T-helper 1 cell treated with Interleukin-12 subunit alpha and Interleukin-12 subunit beta and Interleukin-4 antibody, amounts not matched to agents 30 ng/mL and 1 ng/mL, for 36 hours (primary cell): Measurements from ENCODE around the gene STK11IP. TPM values are rescaled to one million over a fixed set of nuclear protein-coding genes. Genes with fewer than 3 reads are reported as not detected.

Source experiments
- intact Hi-C: fragments of 100-400 bp; cut with micrococcal nuclease; formaldehyde crosslinking; loops from one replicate; pipeline ENCODE4 v1.15.1; 2024
- total RNA-seq: library from RNA; stranded (reverse); gene quantifications from 2 replicates; pipeline ENCODE4 v1.2.3, GENCODE V29; 2022

The STK11IP gene, protein sequence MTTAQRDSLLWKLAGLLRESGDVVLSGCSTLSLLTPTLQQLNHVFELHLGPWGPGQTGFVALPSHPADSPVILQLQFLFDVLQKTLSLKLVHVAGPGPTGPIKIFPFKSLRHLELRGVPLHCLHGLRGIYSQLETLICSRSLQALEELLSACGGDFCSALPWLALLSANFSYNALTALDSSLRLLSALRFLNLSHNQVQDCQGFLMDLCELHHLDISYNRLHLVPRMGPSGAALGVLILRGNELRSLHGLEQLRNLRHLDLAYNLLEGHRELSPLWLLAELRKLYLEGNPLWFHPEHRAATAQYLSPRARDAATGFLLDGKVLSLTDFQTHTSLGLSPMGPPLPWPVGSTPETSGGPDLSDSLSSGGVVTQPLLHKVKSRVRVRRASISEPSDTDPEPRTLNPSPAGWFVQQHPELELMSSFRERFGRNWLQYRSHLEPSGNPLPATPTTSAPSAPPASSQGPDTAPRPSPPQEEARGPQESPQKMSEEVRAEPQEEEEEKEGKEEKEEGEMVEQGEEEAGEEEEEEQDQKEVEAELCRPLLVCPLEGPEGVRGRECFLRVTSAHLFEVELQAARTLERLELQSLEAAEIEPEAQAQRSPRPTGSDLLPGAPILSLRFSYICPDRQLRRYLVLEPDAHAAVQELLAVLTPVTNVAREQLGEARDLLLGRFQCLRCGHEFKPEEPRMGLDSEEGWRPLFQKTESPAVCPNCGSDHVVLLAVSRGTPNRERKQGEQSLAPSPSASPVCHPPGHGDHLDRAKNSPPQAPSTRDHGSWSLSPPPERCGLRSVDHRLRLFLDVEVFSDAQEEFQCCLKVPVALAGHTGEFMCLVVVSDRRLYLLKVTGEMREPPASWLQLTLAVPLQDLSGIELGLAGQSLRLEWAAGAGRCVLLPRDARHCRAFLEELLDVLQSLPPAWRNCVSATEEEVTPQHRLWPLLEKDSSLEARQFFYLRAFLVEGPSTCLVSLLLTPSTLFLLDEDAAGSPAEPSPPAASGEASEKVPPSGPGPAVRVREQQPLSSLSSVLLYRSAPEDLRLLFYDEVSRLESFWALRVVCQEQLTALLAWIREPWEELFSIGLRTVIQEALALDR
- total RNA-seq: 35.8 and 38.7 TPM in 2 replicates

DNA sequence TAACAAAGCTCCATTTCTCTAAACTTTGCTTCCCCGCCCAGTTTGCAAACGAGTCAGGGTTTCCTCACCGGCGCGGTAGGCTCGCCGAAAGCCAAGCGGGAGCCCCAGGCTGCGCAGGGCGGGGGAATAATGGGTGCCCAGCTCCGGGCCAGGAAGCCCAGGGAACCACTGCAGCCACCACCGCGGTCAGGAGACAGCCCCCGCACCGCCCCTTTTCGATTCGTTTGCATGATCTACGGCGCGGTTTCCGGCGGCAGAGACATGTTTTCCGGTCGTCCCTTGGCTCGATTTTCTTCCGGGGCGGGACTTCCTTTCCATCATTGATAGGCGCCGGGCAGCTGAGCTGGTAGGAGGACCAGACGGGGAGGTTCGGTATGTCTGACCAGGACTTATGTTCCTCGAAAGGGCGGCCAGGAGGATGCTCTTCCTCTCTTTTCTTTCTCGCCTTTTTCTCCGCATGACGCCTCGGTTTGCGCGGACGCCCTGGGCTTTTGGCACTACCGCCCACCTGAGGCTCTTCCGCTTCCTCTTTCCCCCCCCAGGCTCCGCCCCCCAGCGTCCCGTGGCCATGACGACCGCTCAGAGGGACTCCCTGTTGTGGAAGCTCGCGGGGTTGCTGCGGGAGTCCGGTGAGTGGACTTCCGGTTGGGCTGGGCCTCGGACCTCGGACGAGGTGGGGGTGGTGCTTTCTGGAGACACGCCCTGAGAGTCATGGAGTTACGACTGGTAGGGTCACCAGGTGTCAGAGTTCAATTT lies at the start of gene STK11IP:
TSS of gene STK11IP (plus strand) at position 306 of the 756 bp plus-strand sequence. CDS start at position 569, 263 bp downstream.
- intact Hi-C loops: loop anchor here (1.0 to 5.0 kb wide), 15 partner anchors 45 to 1975 kb away; partner anchors contain the start of genes ANKZF1, ARPC2, ATG9A and BCS1L

DNA sequence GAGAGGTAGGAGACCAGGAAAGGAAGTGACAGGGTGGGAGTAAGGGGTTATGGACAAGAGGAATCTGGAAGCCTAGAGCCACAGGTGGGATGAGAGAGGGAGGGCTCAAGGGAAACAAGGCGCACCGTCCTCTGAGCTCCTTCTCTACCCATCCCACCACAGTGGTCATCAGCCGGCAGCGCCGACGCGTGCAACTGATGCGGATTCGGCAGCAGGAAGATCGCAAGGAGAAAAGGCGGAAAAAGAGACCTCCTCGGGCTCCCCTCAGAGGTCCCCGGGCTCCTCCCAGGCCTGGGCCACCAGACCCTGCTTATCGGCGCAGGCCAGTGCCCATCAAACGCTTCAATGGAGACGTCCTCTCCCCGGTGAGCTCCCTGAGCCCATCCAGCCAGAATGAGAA lies 48.7 kb upstream of the STK11IP start:
- intact Hi-C loops: no loop called here

DNA sequence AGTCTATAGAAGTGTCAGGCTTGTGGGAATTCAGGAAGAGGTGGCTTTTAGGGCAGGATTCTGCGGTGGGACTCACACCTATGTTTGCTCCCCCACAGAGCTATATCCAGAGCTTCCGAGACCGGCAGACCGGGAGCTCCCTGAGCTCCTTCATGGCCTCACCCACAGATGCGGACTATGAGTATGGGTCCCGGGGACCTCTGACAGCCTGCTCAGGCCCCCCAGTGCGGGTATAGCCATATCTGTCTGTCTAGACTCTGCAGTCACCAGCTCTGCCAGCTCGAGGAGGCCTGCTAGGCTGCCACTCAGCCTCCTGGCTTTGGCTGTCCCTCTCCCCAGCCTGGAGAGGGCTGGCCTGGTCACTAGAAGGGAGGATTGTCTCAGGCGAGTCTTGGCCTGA lies 48.0 kb upstream of the STK11IP start:
- intact Hi-C loops: no loop called here

DNA sequence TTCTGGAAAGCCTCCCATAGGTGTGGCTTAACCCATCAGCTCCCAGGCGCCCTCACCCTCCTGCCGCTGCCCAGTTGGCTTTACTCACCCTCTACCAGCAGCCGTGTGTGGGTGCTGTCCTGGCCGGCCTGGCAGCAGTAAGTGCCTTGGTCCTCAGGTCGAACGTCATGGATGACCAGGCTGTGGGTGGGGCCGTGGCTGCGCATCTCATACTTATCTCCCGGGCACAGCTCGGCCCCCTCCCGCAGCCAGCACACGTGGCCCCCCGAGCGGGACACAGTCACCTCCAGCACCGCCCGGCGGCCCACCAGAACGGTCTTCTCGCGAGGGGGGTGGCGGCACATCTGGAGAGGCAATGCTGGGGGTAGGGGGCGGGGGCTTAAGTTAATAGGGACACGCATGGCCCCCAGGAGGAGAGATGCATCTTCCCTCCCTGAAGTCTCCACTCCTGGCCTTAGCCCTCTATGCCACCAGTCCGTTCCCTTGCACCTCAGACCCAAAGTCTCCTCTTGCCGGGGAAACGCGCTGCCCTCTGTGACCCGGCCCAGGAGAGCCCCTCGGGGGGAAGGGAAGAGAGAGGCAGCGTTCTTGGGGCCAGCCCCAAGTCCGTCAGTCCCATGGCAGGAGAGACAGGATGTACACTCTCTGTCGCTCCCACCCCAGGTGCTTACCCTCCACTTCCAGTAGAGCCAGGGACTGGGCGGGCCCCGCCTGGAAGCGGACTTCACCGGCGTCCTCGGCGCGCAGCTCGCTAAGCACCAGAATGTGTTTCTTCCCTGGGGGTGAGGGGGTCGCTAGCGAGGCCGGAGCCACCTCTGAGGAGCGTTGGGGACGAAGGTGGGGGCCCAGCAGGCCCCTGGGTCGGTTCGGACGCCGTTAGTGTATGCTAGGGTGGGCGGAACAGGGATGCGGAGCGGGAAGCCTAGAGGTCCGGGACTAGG lies 45.9 kb upstream of the STK11IP start:
- intact Hi-C loops: loop anchor here (1.0 to 2.0 kb wide), 6 partner anchors 8 to 1145 kb away; partner anchors contain the start of genes CHPF and GMPPA

DNA sequence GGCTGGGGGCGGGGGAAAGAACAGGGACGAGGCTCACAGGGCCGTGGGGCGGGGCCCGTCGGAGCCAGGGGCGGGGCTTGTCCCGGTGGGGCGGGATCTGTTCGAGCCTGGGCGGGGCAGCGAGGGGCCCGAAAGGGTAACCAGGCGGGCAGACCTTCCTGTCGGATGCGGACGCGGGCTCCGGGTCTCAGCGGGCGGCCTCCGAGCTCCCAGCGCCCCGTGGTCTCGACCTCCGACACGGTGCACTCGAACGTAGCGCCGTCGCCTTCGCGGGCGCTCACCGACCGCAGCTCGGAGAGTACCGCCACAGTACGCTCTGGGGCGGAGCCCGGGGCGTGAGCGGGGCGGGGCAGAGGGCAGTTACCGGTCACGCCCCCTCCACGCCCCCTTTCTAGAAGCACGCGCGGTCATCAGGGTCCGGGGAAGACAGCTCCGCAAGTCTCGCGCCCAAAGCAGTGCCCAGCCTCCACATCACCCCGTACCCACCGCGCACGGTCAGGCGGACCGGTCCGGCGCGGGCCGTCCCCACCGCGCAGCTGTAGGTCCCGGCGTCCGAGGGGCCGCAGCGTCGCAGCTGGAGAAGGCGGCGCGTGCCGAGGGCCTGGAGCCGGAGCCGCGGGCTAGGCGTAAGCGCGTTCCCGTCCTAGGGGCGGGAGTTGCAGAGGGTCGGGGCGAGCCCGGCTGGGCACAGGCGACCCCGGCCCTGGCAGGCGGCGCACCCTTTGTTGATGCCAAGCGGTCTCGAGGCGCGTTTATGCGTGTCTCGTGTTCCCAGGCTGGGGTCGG lies 45.1 kb upstream of the STK11IP start:
- intact Hi-C loops: loop anchor here (1.0 to 2.0 kb wide), 6 partner anchors 9 to 1146 kb away; partner anchors contain the start of genes CHPF and GMPPA

DNA sequence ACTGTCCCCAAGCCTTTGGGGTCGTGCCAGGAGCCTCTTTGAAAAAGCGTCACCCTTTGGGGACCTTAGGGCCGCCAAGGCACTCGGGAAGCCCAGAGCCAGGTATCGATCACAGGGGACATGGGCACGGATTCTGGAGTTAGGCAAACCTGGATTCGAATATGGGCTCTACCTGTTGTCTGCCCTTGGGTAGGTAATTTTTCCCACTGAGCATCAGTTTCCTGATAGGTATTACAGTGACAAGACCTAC lies 44.6 kb upstream of the STK11IP start:
- intact Hi-C loops: loop anchor here (2.0 kb wide), 1 partner anchor 90 kb away; no protein-coding TSS in a partner anchor

DNA sequence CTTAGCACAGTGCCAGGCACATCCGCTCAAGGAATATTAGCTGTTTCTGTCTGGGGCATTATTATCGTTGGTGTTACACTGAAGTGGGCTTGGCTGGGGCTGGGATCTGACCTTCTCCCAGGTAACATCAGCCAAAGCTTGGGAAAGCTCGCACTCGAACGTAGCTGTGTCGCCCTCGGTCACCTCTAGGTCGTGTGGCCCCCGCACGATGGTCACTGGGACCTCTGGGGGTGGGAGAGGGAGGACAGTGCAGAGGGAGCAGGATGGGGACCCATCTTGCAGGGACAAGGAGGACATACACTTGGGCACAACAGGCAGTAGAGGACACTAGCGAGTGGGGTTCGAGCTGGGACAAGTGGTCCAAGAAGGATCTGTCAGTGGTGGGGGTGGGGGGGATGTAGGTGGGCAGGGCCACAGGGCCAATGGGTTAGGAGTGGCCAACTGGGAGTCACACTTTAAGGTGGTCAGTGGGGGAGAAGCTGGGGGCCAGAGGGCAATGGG lies 44.1 kb upstream of the STK11IP start:
- intact Hi-C loops: loop anchor here (2.0 kb wide), 1 partner anchor 89 kb away; no protein-coding TSS in a partner anchor

DNA sequence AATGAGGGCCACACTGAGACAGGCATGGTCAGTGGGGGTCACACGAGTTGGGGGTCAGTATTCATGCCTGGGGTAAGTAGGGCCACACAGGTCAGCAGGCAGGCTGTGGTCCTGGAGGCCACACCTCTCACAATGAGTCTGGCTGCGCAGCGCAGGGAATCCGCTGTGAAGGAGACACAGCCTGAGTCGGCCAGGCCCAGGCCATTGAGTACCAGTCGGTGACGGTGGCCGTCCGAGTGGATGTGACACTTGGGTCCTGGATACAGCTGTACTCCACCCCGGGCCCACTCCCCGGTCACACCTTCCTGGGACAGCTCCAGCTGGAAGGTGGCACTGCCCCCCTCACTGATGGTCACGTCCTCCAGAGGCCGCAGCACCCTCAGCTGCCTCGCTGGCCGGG lies 43.3 kb upstream of the STK11IP start:
- intact Hi-C loops: no loop called here

DNA sequence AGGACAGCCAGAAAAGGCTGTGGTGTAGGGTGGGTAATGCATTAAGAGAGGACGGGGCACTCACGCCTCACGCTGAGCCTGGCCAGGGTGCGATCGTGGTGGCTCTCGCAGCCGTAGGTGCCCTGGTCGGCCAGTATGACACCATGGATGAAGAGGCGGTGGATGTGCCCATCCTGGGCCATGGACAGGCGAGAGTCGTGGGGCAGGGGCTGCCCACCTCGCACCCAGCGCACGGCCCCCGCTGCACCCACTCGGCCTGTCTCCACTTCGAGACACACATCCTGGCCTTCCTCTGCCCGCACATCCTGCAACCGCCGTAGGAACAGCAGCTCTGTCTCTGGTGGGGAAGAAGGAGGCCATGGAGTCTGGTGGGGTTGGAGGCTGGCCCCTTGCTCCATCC lies 41.7 kb upstream of the STK11IP start:
- intact Hi-C loops: no loop called here

DNA sequence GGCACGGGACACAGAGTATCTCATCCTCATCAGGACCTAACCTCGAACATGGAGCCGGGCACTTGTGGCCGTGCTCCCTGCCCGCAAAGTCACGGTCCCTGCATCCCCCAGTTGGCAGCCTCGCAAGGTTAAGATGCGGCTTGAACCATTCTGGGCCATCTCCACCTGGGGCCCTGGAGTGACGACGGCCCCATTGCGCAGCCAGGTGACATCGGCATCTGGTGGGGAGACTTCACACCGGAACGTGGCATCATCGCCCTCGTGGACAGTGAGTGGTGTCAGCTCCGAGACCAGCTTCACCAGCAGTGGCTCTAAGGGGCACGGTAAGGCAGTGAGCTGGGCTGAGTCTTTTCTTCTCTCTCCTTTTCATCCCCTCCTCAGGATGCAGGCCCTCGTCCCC lies 41.2 kb upstream of the STK11IP start:
- intact Hi-C loops: no loop called here

DNA sequence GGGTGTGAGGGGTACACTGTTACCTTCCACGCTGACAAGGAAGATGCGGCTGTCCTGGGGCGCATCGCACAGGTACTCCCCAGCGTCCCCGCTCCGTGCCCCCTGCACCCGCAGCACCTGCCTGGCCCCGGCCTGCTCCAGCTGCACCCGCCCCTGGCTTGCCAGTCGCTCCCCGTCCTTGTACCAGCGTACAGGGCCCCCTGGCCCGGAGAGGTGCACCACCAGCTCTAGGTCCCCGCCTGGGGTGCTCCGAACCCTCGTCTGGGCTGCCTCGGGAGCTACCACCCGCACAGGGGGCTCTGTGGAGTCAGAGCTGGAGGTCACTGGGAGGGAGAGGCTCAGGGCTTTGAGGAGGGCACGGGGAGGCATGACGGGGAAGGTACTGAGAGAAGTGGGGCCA lies 40.3 kb upstream of the STK11IP start:
- intact Hi-C loops: no loop called here

DNA sequence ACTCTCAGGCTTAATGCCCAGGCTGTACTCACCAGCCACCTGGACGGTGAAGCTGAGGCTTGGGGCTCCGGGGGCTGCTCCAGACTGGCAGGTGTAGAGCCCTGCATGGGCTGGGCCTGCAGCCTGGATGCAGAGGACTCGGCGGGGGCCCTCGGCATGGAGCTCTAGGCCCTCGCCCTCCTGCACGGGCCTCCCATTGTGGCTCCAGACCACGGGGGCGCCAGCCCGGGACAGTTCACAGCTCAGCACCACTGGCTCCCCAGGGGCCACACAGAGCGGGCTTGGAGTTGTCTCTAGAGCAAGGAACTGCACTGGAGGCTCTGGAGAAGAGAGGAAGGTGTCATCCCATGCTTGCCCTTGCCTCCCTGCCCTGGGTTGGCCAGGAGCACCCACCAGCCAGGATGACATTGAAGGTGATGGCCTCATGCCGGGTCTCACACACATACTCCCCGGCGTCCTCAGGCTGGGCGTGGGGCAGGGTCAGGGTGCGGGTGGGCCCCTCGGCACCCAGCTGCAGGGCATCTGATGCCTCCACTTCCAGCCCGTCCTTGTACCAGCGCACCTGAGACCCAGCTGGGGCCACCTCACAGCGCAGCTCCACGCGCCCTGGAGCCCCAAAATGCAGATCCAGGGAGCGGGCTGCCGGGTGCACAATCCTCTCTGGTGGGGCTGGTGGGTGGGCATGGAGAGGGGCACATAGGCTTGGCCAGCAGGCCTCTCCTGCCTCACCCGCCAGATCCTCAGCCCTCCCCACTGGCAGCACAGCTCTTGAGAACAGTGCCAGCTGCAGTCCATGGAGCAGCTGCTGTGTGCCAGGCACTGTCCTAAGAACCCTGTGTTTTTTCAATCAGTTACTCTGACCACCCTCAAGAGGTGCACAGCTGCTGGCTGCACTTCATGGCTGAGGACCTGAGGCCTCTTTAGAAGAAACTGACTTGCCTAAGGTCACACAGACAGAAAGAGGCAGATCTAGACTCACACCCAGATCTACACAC lies 39.6 kb upstream of the STK11IP start:
- intact Hi-C loops: no loop called here

DNA sequence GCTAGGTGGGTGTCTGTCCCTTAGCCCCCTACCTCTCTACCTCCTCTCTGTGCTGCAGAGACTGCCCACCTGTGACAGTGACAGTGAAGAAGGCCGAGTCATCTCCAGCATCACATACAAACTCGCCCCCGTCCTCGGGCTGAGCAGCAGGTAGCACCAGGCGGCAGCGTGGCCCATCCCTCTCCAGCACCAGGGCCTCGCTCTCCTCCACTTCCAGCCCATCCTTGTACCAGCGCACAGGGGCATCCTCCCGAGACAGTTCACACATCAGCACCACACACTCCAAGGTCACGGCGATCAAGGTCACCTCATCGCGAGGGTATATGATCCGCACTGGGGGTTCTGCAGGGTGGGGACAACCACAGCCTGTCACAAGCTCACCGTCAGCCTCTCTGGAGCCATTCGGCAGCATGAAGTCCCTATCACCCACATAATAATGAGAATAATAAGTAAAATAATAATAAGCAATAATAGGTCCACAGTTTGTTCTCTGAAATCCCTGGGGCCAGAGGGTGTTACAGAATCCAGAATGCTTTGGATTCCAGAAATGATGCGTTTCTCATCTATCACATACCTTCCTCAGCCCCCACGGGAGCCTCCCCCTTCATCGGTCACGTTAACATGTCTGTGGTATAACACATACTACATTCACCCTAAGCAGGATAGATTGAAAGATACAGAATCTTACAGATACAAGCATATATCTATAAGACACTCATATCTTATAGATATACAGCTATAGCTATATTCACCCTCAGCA lies 38.3 kb upstream of the STK11IP start:
- intact Hi-C loops: no loop called here

DNA sequence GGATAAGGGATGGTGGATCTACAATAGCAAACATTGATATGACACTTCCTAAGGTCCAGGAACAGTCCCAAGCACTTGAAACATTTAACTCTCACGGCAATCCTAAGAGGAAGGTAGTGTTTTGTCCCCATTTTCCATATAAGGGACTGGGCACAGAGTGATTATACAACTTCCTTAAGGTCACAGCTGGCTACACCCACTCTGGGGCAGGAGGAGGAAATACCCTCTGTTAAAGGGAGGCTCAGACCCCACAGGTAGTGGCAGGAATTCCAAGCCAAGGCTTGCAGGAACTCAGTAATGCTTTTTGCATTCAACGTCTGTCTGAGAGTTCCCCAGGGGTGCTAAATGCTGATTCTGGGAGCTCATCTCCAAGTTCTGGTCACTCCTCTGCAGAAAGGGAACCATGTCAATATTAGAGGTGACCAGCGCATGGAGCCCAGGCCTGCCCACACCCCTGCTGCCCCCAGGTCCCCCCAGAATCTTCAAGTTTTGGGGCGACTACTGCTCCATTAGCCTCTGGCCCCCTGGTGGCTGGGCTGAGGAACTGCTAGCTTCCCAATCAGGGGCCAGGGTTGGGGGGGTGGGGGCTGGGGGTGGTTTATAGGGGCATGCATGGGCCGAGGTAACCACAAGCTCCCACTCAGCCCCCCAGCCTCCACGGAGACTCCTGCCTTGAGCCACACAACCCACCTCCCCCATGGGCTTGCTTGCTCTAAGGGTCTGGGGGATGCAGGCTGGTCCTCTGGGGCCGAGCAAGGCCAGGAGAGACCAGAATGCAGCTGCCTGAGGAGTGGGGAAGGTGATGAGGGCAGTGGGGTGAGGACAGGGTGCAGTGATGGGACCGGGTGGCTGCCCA lies 37.4 kb upstream of the STK11IP start:
- intact Hi-C loops: loop anchor here (1.0 kb wide), 1 partner anchor 19 kb away; no protein-coding TSS in a partner anchor

DNA sequence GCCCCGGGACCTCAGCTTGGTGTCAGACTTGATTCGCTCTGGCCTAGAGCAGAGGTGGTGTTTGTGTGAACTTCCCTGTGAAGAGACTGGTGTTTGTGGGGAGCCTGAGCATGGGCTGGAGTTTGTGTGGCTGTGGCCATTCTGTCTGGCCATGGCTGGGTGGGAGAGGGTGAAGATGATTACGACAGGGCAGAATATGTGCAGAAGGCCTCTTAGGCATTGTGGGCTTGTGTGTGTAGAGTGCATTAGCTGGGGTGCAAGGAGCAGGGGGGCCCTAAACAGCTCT lies 36.8 kb upstream of the STK11IP start:
- intact Hi-C loops: loop anchor here (1.0 kb wide), 1 partner anchor 20 kb away; no protein-coding TSS in a partner anchor
